RWPE2 (cell line): ENCODE results near the gene FAM193B.

Experiments used
- ATAC-seq: fragments of 200-7000 bp; cut with Tn5 transposase; 3 replicates; pipeline ENCODE4 v1.9.1; 2021; ENCODE audit warnings: low read depth
- DNase-seq: peaks from one replicate; pipeline ENCODE4 v3.0.0-alpha.2; 2020; ENCODE audit warnings: low spot score
- H3K27ac ChIP-seq: fragments of 450-650 bp; 2 replicates; pipeline ENCODE4 v1.5.1; 2017; ENCODE audit warnings: mild to moderate bottlenecking; ENCODE audit not compliant: poor library complexity, severe bottlenecking
- H3K27me3 ChIP-seq: fragments of 250-450 bp; sonication (Bioruptor Pico); 2 replicates; pipeline ENCODE4 v1.5.1; 2021; ENCODE audit warnings: mild to moderate bottlenecking, moderate library complexity; ENCODE audit not compliant: insufficient read depth, poor library complexity, severe bottlenecking
- H3K36me3 ChIP-seq: fragments of 250-450 bp; sonication (Bioruptor Pico); 2 replicates; pipeline ENCODE4 v1.5.1; 2020; ENCODE audit warnings: low read depth, mild to moderate bottlenecking, moderate library complexity
- H3K4me1 ChIP-seq: fragments of 250-450 bp; sonication (Bioruptor Pico); 2 replicates; pipeline ENCODE4 v1.5.1; 2021; ENCODE audit warnings: mild to moderate bottlenecking, moderate library complexity; ENCODE audit not compliant: insufficient read depth, poor library complexity, severe bottlenecking
- H3K4me3 ChIP-seq: fragments of 250-450 bp; sonication (Bioruptor Pico); 2 replicates; pipeline ENCODE4 v1.5.1; 2021; ENCODE audit warnings: mild to moderate bottlenecking, moderate library complexity; ENCODE audit not compliant: severe bottlenecking
- H3K9me3 ChIP-seq: fragments of 250-450 bp; sonication (Bioruptor Pico); 2 replicates; pipeline ENCODE4 v1.5.1; 2021; ENCODE audit warnings: mild to moderate bottlenecking, moderate library complexity; ENCODE audit not compliant: severe bottlenecking
- CTCF ChIP-seq: fragments of 450-650 bp; IDR thresholded peaks from one replicate; pipeline ENCODE4 v1.5.1; 2017; ENCODE audit warnings: mild to moderate bottlenecking, moderate library complexity; ENCODE audit not compliant: poor library complexity, severe bottlenecking

The FAM193B gene

GRCh38 chr5:177507165-177507564 lies 47.2 kb downstream of the FAM193B start:
- H3K27ac ChIP-seq: no peak overlapping the region

GRCh38 chr5:177505075-177505474 lies 49.3 kb downstream of the FAM193B start:
- H3K36me3 ChIP-seq: peaks cover 1% of the 10 kb centered on the region
- ATAC-seq: no peak
- no peak overlapping the region for H3K4me3 ChIP-seq
- no peaks in the 10 kb centered on the region for H3K27me3 ChIP-seq
- no peak overlapping the region for H3K27ac ChIP-seq
- TF ChIP-seq CTCF: no peak
- H3K9me3 ChIP-seq: no peaks in the 10 kb centered on the region
- no peak for DNase-seq
- no peaks in the 10 kb centered on the region for H3K4me1 ChIP-seq

More at GRCh38 chr5:177507165-177507564, 47.2 kb downstream of the FAM193B start:
- Histone ChIP-seq H3K4me1 (no peaks in the 10 kb centered on the region), H3K9me3 (no peaks in the 10 kb centered on the region), H3K4me3 (no peak overlapping the region), H3K36me3 (peaks cover 22% of the 10 kb centered on the region), H3K27me3 (no peaks in the 10 kb centered on the region)
- ATAC-seq (no peak; the same call in 2 of the 3 replicates), DNase-seq (no peak)
- peak; percentile 30 for TF ChIP-seq CTCF

GRCh38 chr5:177504086-177505056 lies 50.0 kb downstream of the FAM193B start:
- no peaks in the 10 kb centered on the region for H3K4me1 ChIP-seq
- no peaks in the 10 kb centered on the region for H3K27me3 ChIP-seq
- H3K27ac ChIP-seq: no peak overlapping the region
- no peak for DNase-seq
- no peaks in the 10 kb centered on the region for H3K9me3 ChIP-seq
- ATAC-seq: no peak
- TF ChIP-seq CTCF: no peak
- no peaks in the 10 kb centered on the region for H3K36me3 ChIP-seq
- no peak overlapping the region for H3K4me3 ChIP-seq

- Histone ChIP-seq H3K27ac (no peak overlapping the region), H3K27me3 (no peaks in the 10 kb centered on the region), H3K9me3 (no peaks in the 10 kb centered on the region), H3K4me3 (no peak overlapping the region), H3K36me3 (no peaks in the 10 kb centered on the region), H3K4me1 (no peaks in the 10 kb centered on the region)
- no peak for TF ChIP-seq CTCF
- DNase-seq (no peak), ATAC-seq (no peak)
Observed at GRCh38 chr5:177503351-177504085, 50.8 kb downstream of the FAM193B start.
